Measurements from ENCODE around the gene MLLT3.

- TF ChIP-seq POLR2AphosphoS5 (IDR thresholded peaks at IDR 0.05; ENCODE audit: low read depth, low read length), result no peak
- TF ChIP-seq FOXK2 (IDR thresholded peaks at IDR 0.05), result no peak
- no peak for TF ChIP-seq EZH2 (conservative IDR thresholded peaks at IDR 0.05; ENCODE audit: low read depth, low read length)
- TF ChIP-seq ZNF274 (CRISPR knock-in tag; IDR thresholded peaks at IDR 0.05), result no peak
- no peak for TF ChIP-seq ATF1 (CRISPR knock-in tag; IDR thresholded peaks at IDR 0.05)
- TF ChIP-seq RBAK (CRISPR knock-in tag; IDR thresholded peaks at IDR 0.05), result no peak
These were observed 241.8 kb downstream of the MLLT3 start for GRCh38 chr9:20380546-20380945.

Measured in HepG2 (cell line).